ENCODE measurements around the gene TSR1.
"Not testable (repeated sequence)": the region's sequence is repeated elsewhere in the genome, so short reads cannot be mapped to it uniquely, and the experiment has no call there.

The TSR1 gene

GRCh38 chr17:2346475-2346874 is 10.2 kb upstream of the TSR1 start:
- peak overlapping the region in 10 of 21 experiments; percentile 14 to 82 (median 54) for H3K27ac ChIP-seq
- H3K4me3 ChIP-seq: no peak overlapping the region

GRCh38 chr17:2344528-2344927 is 8.3 kb upstream of the TSR1 start:
- Histone ChIP-seq H3K4me3 (no peak overlapping the region), H3K27ac (no peak overlapping the region)

GRCh38 chr17:2343421-2343820 is 7.2 kb upstream of the TSR1 start:
- H3K27ac ChIP-seq: no peak overlapping the region
- no peak overlapping the region for H3K4me3 ChIP-seq

- Histone ChIP-seq H3K4me3 (peak overlapping the region; percentile 61 to 98 (median 90)), H3K27ac (peak overlapping the region in 18 of 21 experiments; percentile 61 to 96 (median 88))
These were observed 2.0 kb upstream of the TSR1 start for GRCh38 chr17:2338315-2338657.

GRCh38 chr17:2337544-2338314 is 1.5 kb upstream of the TSR1 start:
- Histone ChIP-seq H3K27ac (peak overlapping the region; percentile 33 to 96 (median 87)), H3K4me3 (peak overlapping the region; percentile 61 to 98 (median 90))

GRCh38 chr17:2336852-2337543 is 741 bp upstream of the TSR1 start, which contains the start of gene SGSM2:
TSS of gene SGSM2 (plus strand) at chr17:2337501. CDS start at chr17:2337689, 188 bp downstream.
- peak within 1 kb of the TSS; percentile 61 to 98 (median 90) for H3K4me3 ChIP-seq
- H3K27ac ChIP-seq: peak within 1 kb of the TSS; percentile 33 to 96 (median 87)

- Histone ChIP-seq H3K4me3 (peak overlapping the region; percentile 61 to 98 (median 90)), H3K27ac (peak overlapping the region; percentile 19 to 96 (median 87))
These were observed 487 bp downstream of the TSR1 start for GRCh38 chr17:2335726-2336214.

- H3K27ac ChIP-seq: no peak overlapping the region
These were observed 5.0 kb downstream of the TSR1 start for GRCh38 chr17:2331303-2331702.

GRCh38 chr17:2323629-2324314 is 12.5 kb downstream of the TSR1 start:
- Histone ChIP-seq H3K4me3 (no peak overlapping the region), H3K27ac (no peak overlapping the region)

More at GRCh38 chr17:2331303-2331702, 5.0 kb downstream of the TSR1 start:
- H3K4me3 ChIP-seq: no peak overlapping the region

GRCh38 chr17:2321399-2321798 is 14.9 kb downstream of the TSR1 start:
- Histone ChIP-seq H3K4me3 (no peak overlapping the region), H3K27ac (no peak overlapping the region)

- Histone ChIP-seq H3K27ac (no peak overlapping the region), H3K4me3 (no peak overlapping the region)
These were observed 17.2 kb downstream of the TSR1 start for GRCh38 chr17:2319051-2319450.

GRCh38 chr17:2317796-2318195 is 18.5 kb downstream of the TSR1 start:
- no peak overlapping the region for H3K27ac ChIP-seq
- H3K4me3 ChIP-seq: no peak overlapping the region

GRCh38 chr17:2316916-2317205 is 19.4 kb downstream of the TSR1 start:
- not testable (repeated sequence) for H3K4me3 ChIP-seq, H3K27ac ChIP-seq

GRCh38 chr17:2312736-2313135 is 23.5 kb downstream of the TSR1 start:
- H3K27ac ChIP-seq: no peak overlapping the region

GRCh38 chr17:2309338-2310154 is 26.7 kb downstream of the TSR1 start:
- Histone ChIP-seq H3K4me3 (no peak overlapping the region), H3K27ac (no peak overlapping the region)

More at GRCh38 chr17:2312736-2313135, 23.5 kb downstream of the TSR1 start:
- no peak overlapping the region for H3K4me3 ChIP-seq

- H3K27ac ChIP-seq: peak overlapping the region in 1 of 21 experiments; percentile 7
- no peak overlapping the region for H3K4me3 ChIP-seq
These were observed 31.3 kb downstream of the TSR1 start for GRCh38 chr17:2304931-2305330.

GRCh38 chr17:2303204-2304188 is 32.8 kb downstream of the TSR1 start, which contains the start of the genes SMG6 and SRR:
TSS of gene SMG6 (minus strand) at chr17:2303785. CDS start at chr17:2303720, 65 bp downstream.
TSS of gene SRR (plus strand) at chr17:2303950. CDS start at chr17:2315561, 11,611 bp downstream.
- peak within 1 kb of the TSS; percentile 55 to 96 (median 77) for H3K4me3 ChIP-seq
- H3K27ac ChIP-seq: peak within 1 kb of the TSS; percentile 56 to 97 (median 91)

GRCh38 chr17:2302778-2303203 is 33.5 kb downstream of the TSR1 start:
- Histone ChIP-seq H3K27ac (peak overlapping the region in 20 of 21 experiments; percentile 86 to 97 (median 92)), H3K4me3 (peak overlapping the region; percentile 55 to 96 (median 77))
